K562 (cell line): ENCODE results near the gene SH3BP2. TPM values are rescaled to one million over a fixed set of nuclear protein-coding genes. Genes with fewer than 3 reads are reported as not detected.

Experiments used
- CHCHD3 ChIP-seq: fragments of 250-450 bp; sonication (Bioruptor Pico); IDR thresholded peaks from 2 replicates; pipeline ENCODE4 v2.1.2; 2022; ENCODE audit warnings: mild to moderate bottlenecking
- MECOM ChIP-seq: fragments of 250-450 bp; sonication (Bioruptor Pico); IDR thresholded peaks from 2 replicates; pipeline ENCODE4 v1.8.0; 2022; ENCODE audit warnings: inconsistent platforms
- MEIS2 ChIP-seq: fragments of 450-650 bp; IDR thresholded peaks from 2 replicates; pipeline ENCODE4 v1.6.1; 2014; ENCODE audit warnings: mild to moderate bottlenecking; ENCODE audit not compliant: partially characterized antibody
- MTA1 ChIP-seq: fragments of 450-650 bp; IDR thresholded peaks from 2 replicates; pipeline ENCODE4 v1.6.1; 2017; ENCODE audit warnings: borderline replicate concordance
- MYNN ChIP-seq, 2 experiments: sonication (generic); formaldehyde crosslinking in 1 of 2; IDR thresholded peaks; 2 replicates each; pipeline versions ENCODE4 v1.5.0 to v1.6.1; 2016 to 2020; ENCODE audit warnings: antibody characterized with exemption in 1 of 2, missing genetic modification reagents in 1 of 2
- NEUROD1 ChIP-seq: fragments of 150-350 bp; IDR thresholded peaks from 2 replicates; pipeline ENCODE4 v1.6.1; 2014; ENCODE audit warnings: borderline replicate concordance, low read length, low read depth; ENCODE audit not compliant: partially characterized antibody
- NFIX ChIP-seq: fragments of 250-450 bp; sonication (Bioruptor Pico); IDR thresholded peaks from 2 replicates; pipeline ENCODE4 v1.4.0; 2020; ENCODE audit warnings: low read depth, mild to moderate bottlenecking, moderate library complexity
- POLR2AphosphoS5 ChIP-seq: IDR thresholded peaks from 2 replicates; pipeline ENCODE4 v1.6.1; 2011; ENCODE audit warnings: mild to moderate bottlenecking, low read depth, low read length, moderate library complexity; ENCODE audit not compliant: control insufficient read depth, insufficient read depth
- STAT5B ChIP-seq: fragments of 250-450 bp; sonication (Bioruptor Pico); IDR thresholded peaks from 2 replicates; pipeline ENCODE4 v1.8.0; 2021; ENCODE audit warnings: mild to moderate bottlenecking, inconsistent platforms
- U2AF1 ChIP-seq: fragments of 200-400 bp; formaldehyde crosslinking; optimal IDR thresholded peaks from 2 replicates; pipeline ENCODE3; 2017; ENCODE audit warnings: mild to moderate bottlenecking, low read depth, low read length, moderate library complexity
- ZKSCAN1 ChIP-seq: fragments of 150-350 bp; IDR thresholded peaks from 2 replicates; pipeline ENCODE4 v1.6.1; 2016; ENCODE audit warnings: low read depth, low read length
- ZNF311 ChIP-seq: fragments of 250-450 bp; sonication (Bioruptor Pico); IDR thresholded peaks from 2 replicates; pipeline ENCODE4 v1.4.0; 2020; ENCODE audit warnings: mild to moderate bottlenecking, moderate library complexity
- ZNF384 ChIP-seq: IDR thresholded peaks from 2 replicates; pipeline ENCODE4 v1.6.1; 2012; ENCODE audit warnings: low read depth, low read length, improper control_type of control experiment
- polyA plus RNA-seq, 8 experiments: library from polyadenylated mRNA; depleted of rRNA in 4 of 8; stranded (reverse) in 5 of 8; unstranded in 3 of 8; fragments of >200 nt; fragmentation: Nextera tagmentation in 2 of 8; fragmentation: Illumina TruSeq in 1 of 8; extraction: Ambion mirVana in 2 of 8; extraction: Trizol in 1 of 8; gene quantifications; 2 replicates each; pipeline versions ENCODE4 v1.2.1 to v1.2.3, GENCODE V29; 2011 to 2014; ENCODE audit warnings: inconsistent platforms in 1 of 8, missing spikeins in 1 of 8
- total RNA-seq, 7 experiments: library from RNA; depleted of rRNA in 6 of 7; stranded (reverse); fragments of >200 nt in 6 of 7; fragmentation: Illumina TruSeq in 2 of 7; extraction: Trizol in 2 of 7; gene quantifications; 2 replicates each; pipeline versions ENCODE4 v1.2.1 to v1.2.3, GENCODE V29; 2011 to 2021; ENCODE audit warnings: low replicate concordance in 1 of 7
- TF ChIP-seq, protein P1 (sequence below): fragments of 200-600 bp; sonication (generic); IDR thresholded peaks from one replicate; pipeline ENCODE4 v1.6.1; 2012; ENCODE audit warnings: mild to moderate bottlenecking, low read depth, low read length, inconsistent platforms
- TF ChIP-seq, protein P2 (sequence below): fragments of 250-450 bp; sonication (Bioruptor Pico); IDR thresholded peaks from 2 replicates; pipeline ENCODE4 v1.5.0; 2022; ENCODE audit warnings: mild to moderate bottlenecking

SH3BP2 gene
- total and polyA plus RNA-seq, 9 of the 15 experiments (the other 6 are each of a cell fraction or from before 2014, with no cell fraction given): 0.34 to 16.0 (median 5.1) TPM

GRCh38 chr4:2843263-2843940 lies 50.5 kb downstream of the SH3BP2 start, which contains the start of gene ADD1 (continued):
- TF ChIP-seq POLR2AphosphoS5 (peak; percentile 48; the same call in 1 of the 2 replicates), MYNN (IDR thresholded peaks at IDR 0.05) (peak; percentile 45; the same call in 1 of the 2 replicates), MYNN (CRISPR knock-in tag; IDR thresholded peaks at IDR 0.05) (no peak), ZNF311 (CRISPR knock-in tag) (no peak), NEUROD1 (peak; percentile 88), MEIS2 (no peak), CHCHD3 (CRISPR knock-in tag) (no peak), ZNF384 (no peak), ZKSCAN1 (no peak), STAT5B (CRISPR knock-in tag) (no peak), MECOM (CRISPR knock-in tag) (no peak), U2AF1 (peak; percentile 94), MTA1 (0 out of 2 replicates have a peak, but pooled peaks have one; percentile 21), NFIX (CRISPR knock-in tag) (no peak)
- TF ChIP-seq, protein P1, sequence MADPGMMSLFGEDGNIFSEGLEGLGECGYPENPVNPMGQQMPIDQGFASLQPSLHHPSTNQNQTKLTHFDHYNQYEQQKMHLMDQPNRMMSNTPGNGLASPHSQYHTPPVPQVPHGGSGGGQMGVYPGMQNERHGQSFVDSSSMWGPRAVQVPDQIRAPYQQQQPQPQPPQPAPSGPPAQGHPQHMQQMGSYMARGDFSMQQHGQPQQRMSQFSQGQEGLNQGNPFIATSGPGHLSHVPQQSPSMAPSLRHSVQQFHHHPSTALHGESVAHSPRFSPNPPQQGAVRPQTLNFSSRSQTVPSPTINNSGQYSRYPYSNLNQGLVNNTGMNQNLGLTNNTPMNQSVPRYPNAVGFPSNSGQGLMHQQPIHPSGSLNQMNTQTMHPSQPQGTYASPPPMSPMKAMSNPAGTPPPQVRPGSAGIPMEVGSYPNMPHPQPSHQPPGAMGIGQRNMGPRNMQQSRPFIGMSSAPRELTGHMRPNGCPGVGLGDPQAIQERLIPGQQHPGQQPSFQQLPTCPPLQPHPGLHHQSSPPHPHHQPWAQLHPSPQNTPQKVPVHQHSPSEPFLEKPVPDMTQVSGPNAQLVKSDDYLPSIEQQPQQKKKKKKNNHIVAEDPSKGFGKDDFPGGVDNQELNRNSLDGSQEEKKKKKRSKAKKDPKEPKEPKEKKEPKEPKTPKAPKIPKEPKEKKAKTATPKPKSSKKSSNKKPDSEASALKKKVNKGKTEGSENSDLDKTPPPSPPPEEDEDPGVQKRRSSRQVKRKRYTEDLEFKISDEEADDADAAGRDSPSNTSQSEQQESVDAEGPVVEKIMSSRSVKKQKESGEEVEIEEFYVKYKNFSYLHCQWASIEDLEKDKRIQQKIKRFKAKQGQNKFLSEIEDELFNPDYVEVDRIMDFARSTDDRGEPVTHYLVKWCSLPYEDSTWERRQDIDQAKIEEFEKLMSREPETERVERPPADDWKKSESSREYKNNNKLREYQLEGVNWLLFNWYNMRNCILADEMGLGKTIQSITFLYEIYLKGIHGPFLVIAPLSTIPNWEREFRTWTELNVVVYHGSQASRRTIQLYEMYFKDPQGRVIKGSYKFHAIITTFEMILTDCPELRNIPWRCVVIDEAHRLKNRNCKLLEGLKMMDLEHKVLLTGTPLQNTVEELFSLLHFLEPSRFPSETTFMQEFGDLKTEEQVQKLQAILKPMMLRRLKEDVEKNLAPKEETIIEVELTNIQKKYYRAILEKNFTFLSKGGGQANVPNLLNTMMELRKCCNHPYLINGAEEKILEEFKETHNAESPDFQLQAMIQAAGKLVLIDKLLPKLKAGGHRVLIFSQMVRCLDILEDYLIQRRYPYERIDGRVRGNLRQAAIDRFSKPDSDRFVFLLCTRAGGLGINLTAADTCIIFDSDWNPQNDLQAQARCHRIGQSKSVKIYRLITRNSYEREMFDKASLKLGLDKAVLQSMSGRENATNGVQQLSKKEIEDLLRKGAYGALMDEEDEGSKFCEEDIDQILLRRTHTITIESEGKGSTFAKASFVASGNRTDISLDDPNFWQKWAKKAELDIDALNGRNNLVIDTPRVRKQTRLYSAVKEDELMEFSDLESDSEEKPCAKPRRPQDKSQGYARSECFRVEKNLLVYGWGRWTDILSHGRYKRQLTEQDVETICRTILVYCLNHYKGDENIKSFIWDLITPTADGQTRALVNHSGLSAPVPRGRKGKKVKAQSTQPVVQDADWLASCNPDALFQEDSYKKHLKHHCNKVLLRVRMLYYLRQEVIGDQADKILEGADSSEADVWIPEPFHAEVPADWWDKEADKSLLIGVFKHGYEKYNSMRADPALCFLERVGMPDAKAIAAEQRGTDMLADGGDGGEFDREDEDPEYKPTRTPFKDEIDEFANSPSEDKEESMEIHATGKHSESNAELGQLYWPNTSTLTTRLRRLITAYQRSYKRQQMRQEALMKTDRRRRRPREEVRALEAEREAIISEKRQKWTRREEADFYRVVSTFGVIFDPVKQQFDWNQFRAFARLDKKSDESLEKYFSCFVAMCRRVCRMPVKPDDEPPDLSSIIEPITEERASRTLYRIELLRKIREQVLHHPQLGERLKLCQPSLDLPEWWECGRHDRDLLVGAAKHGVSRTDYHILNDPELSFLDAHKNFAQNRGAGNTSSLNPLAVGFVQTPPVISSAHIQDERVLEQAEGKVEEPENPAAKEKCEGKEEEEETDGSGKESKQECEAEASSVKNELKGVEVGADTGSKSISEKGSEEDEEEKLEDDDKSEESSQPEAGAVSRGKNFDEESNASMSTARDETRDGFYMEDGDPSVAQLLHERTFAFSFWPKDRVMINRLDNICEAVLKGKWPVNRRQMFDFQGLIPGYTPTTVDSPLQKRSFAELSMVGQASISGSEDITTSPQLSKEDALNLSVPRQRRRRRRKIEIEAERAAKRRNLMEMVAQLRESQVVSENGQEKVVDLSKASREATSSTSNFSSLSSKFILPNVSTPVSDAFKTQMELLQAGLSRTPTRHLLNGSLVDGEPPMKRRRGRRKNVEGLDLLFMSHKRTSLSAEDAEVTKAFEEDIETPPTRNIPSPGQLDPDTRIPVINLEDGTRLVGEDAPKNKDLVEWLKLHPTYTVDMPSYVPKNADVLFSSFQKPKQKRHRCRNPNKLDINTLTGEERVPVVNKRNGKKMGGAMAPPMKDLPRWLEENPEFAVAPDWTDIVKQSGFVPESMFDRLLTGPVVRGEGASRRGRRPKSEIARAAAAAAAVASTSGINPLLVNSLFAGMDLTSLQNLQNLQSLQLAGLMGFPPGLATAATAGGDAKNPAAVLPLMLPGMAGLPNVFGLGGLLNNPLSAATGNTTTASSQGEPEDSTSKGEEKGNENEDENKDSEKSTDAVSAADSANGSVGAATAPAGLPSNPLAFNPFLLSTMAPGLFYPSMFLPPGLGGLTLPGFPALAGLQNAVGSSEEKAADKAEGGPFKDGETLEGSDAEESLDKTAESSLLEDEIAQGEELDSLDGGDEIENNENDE: no peak
- TF ChIP-seq, protein P2, sequence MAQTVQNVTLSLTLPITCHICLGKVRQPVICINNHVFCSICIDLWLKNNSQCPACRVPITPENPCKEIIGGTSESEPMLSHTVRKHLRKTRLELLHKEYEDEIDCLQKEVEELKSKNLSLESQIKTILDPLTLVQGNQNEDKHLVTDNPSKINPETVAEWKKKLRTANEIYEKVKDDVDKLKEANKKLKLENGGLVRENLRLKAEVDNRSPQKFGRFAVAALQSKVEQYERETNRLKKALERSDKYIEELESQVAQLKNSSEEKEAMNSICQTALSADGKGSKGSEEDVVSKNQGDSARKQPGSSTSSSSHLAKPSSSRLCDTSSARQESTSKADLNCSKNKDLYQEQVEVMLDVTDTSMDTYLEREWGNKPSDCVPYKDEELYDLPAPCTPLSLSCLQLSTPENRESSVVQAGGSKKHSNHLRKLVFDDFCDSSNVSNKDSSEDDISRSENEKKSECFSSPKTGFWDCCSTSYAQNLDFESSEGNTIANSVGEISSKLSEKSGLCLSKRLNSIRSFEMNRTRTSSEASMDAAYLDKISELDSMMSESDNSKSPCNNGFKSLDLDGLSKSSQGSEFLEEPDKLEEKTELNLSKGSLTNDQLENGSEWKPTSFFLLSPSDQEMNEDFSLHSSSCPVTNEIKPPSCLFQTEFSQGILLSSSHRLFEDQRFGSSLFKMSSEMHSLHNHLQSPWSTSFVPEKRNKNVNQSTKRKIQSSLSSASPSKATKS (CRISPR knock-in tag): no peak
